HEK293 (cell line): ENCODE data around the gene MXRA8.

ENCODE experiments used
- BCL11B ChIP-seq: fragments of 450-650 bp; formaldehyde crosslinking; IDR thresholded peaks from 2 replicates; pipeline ENCODE4 v1.5.1; 2016; ENCODE audit warnings: low read depth, missing biosample characterization, missing genetic modification characterization
- GFI1B ChIP-seq: fragments of 450-650 bp; formaldehyde crosslinking; IDR thresholded peaks from 2 replicates; pipeline ENCODE4 v1.5.1; 2016; ENCODE audit warnings: missing biosample characterization, missing genetic modification characterization
- GLIS1 ChIP-seq: fragments of 450-650 bp; formaldehyde crosslinking; IDR thresholded peaks from 2 replicates; pipeline ENCODE4 v1.5.1; 2016; ENCODE audit warnings: missing biosample characterization, missing genetic modification characterization
- GLIS2 ChIP-seq: fragments of 450-650 bp; formaldehyde crosslinking; IDR thresholded peaks from 2 replicates; pipeline ENCODE4 v1.5.1; 2016; ENCODE audit warnings: missing biosample characterization, missing genetic modification characterization
- KLF1 ChIP-seq: fragments of 450-650 bp; formaldehyde crosslinking; IDR thresholded peaks from 2 replicates; pipeline ENCODE4 v1.5.1; 2016; ENCODE audit warnings: missing biosample characterization, missing genetic modification characterization
- KLF10 ChIP-seq: fragments of 450-650 bp; IDR thresholded peaks from 2 replicates; pipeline ENCODE4 v1.5.1; 2018; ENCODE audit warnings: missing biosample characterization, mild to moderate bottlenecking, missing genetic modification characterization
- PATZ1 ChIP-seq: fragments of 450-650 bp; formaldehyde crosslinking; IDR thresholded peaks from 2 replicates; pipeline ENCODE4 v1.5.1; 2016; ENCODE audit warnings: missing biosample characterization, missing genetic modification characterization
- ZFP37 ChIP-seq: fragments of 450-650 bp; formaldehyde crosslinking; IDR thresholded peaks from 2 replicates; pipeline ENCODE4 v1.5.1; 2016; ENCODE audit warnings: missing biosample characterization, missing genetic modification characterization
- ZNF10 ChIP-seq: fragments of 450-650 bp; formaldehyde crosslinking; IDR thresholded peaks from 2 replicates; pipeline ENCODE4 v1.5.1; 2017; ENCODE audit warnings: missing biosample characterization, missing genetic modification characterization
- ZNF140 ChIP-seq: fragments of 450-650 bp; formaldehyde crosslinking; IDR thresholded peaks from 2 replicates; pipeline ENCODE4 v1.5.1; 2016; ENCODE audit warnings: missing biosample characterization, missing genetic modification characterization
- ZNF175 ChIP-seq: fragments of 450-650 bp; formaldehyde crosslinking; IDR thresholded peaks from 2 replicates; pipeline ENCODE4 v1.5.1; 2016; ENCODE audit warnings: missing biosample characterization, missing genetic modification characterization
- ZNF248 ChIP-seq: fragments of 450-650 bp; formaldehyde crosslinking; IDR thresholded peaks from 2 replicates; pipeline ENCODE4 v1.5.1; 2017; ENCODE audit warnings: missing biosample characterization, missing genetic modification characterization
- ZNF274 ChIP-seq, 2 experiments: fragments of 200-500 bp in 1 of 2; fragments of 450-650 bp in 1 of 2; sonication (Bioruptor generic) in 1 of 2; formaldehyde crosslinking in 1 of 2; IDR thresholded peaks; 2 replicates each; pipeline versions ENCODE4 v1.5.1 to v1.6.1; 2014 to 2016; ENCODE audit warnings: borderline replicate concordance in 1 of 2, inconsistent platforms in 1 of 2, low read length in 1 of 2, missing biosample characterization in 1 of 2, missing genetic modification characterization in 1 of 2
- ZNF302 ChIP-seq: fragments of 450-650 bp; formaldehyde crosslinking; IDR thresholded peaks from 2 replicates; pipeline ENCODE4 v1.5.1; 2016; ENCODE audit warnings: missing biosample characterization, missing genetic modification characterization, low read depth
- ZNF37A ChIP-seq: fragments of 450-650 bp; IDR thresholded peaks from 2 replicates; pipeline ENCODE4 v1.5.1; 2018; ENCODE audit warnings: missing biosample characterization, missing genetic modification characterization
- ZNF513 ChIP-seq: fragments of 450-650 bp; IDR thresholded peaks from 2 replicates; pipeline ENCODE4 v1.5.1; 2018; ENCODE audit warnings: missing biosample characterization, missing genetic modification characterization
- ZNF544 ChIP-seq: fragments of 450-650 bp; formaldehyde crosslinking; IDR thresholded peaks from 2 replicates; pipeline ENCODE4 v1.5.0; 2017; ENCODE audit warnings: missing biosample characterization, missing genetic modification characterization
- ZNF624 ChIP-seq: fragments of 450-650 bp; formaldehyde crosslinking; IDR thresholded peaks from 2 replicates; pipeline ENCODE4 v1.5.1; 2017; ENCODE audit warnings: missing biosample characterization, missing genetic modification characterization
- ZNF658 ChIP-seq: fragments of 450-650 bp; formaldehyde crosslinking; IDR thresholded peaks from 2 replicates; pipeline ENCODE4; 2016; ENCODE audit warnings: missing biosample characterization, missing genetic modification characterization
- ZNF660 ChIP-seq: fragments of 450-650 bp; IDR thresholded peaks from 2 replicates; pipeline ENCODE4 v1.5.1; 2018; ENCODE audit warnings: missing biosample characterization, mild to moderate bottlenecking, missing genetic modification characterization
- ZNF664 ChIP-seq: fragments of 450-650 bp; formaldehyde crosslinking; IDR thresholded peaks from 2 replicates; pipeline ENCODE4 v1.5.1; 2016; ENCODE audit warnings: missing biosample characterization, missing genetic modification characterization
- ZNF670 ChIP-seq: fragments of 450-650 bp; formaldehyde crosslinking; IDR thresholded peaks from 2 replicates; pipeline ENCODE4 v1.5.1; 2016; ENCODE audit warnings: missing biosample characterization, missing genetic modification characterization, low read depth
- ZNF791 ChIP-seq: fragments of 450-650 bp; formaldehyde crosslinking; IDR thresholded peaks from 2 replicates; pipeline ENCODE4 v1.5.1; 2016; ENCODE audit warnings: missing biosample characterization, missing genetic modification characterization
- ZNF843 ChIP-seq: fragments of 450-650 bp; formaldehyde crosslinking; IDR thresholded peaks from 2 replicates; pipeline ENCODE4 v1.5.1; 2016; ENCODE audit warnings: missing biosample characterization, missing genetic modification characterization
- ZSCAN18 ChIP-seq: fragments of 450-650 bp; formaldehyde crosslinking; IDR thresholded peaks from 2 replicates; pipeline ENCODE4 v1.5.1; 2016; ENCODE audit warnings: missing biosample characterization, missing genetic modification characterization
- TF ChIP-seq, protein P1 (sequence below): fragments of 450-650 bp; formaldehyde crosslinking; IDR thresholded peaks from 2 replicates; pipeline ENCODE4 v1.5.1; 2017; ENCODE audit warnings: missing biosample characterization, missing genetic modification characterization
- TF ChIP-seq, protein P2 (sequence below): fragments of 450-650 bp; formaldehyde crosslinking; conservative IDR thresholded peaks from 2 replicates; pipeline ENCODE4 v1.5.1; 2016; ENCODE audit warnings: low read depth, missing biosample characterization, missing genetic modification characterization

The MXRA8 gene

DNA sequence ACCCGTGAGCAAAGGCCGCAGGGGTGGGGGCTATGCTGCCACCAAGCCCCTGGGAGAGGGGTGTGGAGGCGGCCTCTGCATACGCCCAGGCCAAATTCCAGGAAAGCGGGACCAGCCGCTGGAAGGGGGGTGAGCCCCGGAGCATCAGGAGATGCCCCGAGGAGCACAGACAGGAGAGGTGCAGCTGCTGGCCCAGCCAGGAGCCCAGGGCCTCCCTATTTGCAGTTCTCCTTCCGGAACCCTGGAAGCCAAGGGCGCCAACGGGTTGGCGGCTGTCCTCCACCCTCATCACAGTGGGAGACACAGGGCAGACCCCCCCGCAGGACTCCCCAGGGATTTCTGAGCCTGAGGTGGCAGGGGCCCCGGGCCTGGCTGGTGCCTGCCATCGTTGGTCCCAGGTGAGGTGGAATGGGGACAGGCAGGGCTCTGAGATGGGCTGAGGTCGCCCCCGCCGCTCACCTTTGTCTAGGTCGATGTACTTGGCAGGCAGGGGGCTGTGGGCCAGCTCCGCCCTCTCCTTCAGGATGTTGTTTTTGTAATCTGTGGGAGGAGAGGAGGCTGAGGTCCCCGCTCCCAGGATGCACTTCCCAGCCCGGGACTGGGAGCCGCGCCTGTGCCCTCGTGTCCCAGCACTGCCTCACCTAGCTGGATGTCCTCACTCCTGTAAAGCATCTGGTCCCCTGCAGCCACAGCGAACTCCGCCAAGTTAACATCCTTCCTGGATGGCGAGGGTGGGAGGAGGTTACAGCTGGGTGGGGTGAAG, 4.8 kb downstream of the MXRA8 start (continued):
- TF ChIP-seq GFI1B (no peak), ZNF10 (tag by site-specific recombination) (peak; percentile 65), ZNF175 (no peak), GLIS1 (tag by site-specific recombination) (peak; percentile 97), GLIS2 (peak; percentile 82), ZNF513 (tag by site-specific recombination) (no peak), ZNF544 (tag by site-specific recombination) (no peak), ZNF248 (tag by site-specific recombination) (no peak), ZNF660 (tag by site-specific recombination) (no peak), ZSCAN18 (tag by site-specific recombination) (no peak), ZNF274 (IDR thresholded peaks at IDR 0.05; ENCODE audit: low read length) (no peak), ZNF274 (tag by site-specific recombination; IDR thresholded peaks at IDR 0.05; ENCODE audit: borderline replicate concordance) (no peak), ZNF791 (tag by site-specific recombination) (no peak), BCL11B (no peak), ZNF664 (tag by site-specific recombination) (no peak), ZNF658 (tag by site-specific recombination) (no peak), ZNF37A (tag by site-specific recombination) (no peak), ZNF624 (tag by site-specific recombination) (no peak), ZNF140 (tag by site-specific recombination) (no peak), KLF1 (tag by site-specific recombination) (peak; percentile 45; the same call in 1 of the 2 replicates), ZNF843 (tag by site-specific recombination) (no peak), ZNF670 (tag by site-specific recombination) (no peak), ZFP37 (no peak), PATZ1 (tag by site-specific recombination) (peak; percentile 94), ZNF302 (tag by site-specific recombination) (no peak), KLF10 (no peak)
- TF ChIP-seq, protein P1, sequence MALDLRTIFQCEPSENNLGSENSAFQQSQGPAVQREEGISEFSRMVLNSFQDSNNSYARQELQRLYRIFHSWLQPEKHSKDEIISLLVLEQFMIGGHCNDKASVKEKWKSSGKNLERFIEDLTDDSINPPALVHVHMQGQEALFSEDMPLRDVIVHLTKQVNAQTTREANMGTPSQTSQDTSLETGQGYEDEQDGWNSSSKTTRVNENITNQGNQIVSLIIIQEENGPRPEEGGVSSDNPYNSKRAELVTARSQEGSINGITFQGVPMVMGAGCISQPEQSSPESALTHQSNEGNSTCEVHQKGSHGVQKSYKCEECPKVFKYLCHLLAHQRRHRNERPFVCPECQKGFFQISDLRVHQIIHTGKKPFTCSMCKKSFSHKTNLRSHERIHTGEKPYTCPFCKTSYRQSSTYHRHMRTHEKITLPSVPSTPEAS (tag by site-specific recombination): no peak
- TF ChIP-seq, protein P2, sequence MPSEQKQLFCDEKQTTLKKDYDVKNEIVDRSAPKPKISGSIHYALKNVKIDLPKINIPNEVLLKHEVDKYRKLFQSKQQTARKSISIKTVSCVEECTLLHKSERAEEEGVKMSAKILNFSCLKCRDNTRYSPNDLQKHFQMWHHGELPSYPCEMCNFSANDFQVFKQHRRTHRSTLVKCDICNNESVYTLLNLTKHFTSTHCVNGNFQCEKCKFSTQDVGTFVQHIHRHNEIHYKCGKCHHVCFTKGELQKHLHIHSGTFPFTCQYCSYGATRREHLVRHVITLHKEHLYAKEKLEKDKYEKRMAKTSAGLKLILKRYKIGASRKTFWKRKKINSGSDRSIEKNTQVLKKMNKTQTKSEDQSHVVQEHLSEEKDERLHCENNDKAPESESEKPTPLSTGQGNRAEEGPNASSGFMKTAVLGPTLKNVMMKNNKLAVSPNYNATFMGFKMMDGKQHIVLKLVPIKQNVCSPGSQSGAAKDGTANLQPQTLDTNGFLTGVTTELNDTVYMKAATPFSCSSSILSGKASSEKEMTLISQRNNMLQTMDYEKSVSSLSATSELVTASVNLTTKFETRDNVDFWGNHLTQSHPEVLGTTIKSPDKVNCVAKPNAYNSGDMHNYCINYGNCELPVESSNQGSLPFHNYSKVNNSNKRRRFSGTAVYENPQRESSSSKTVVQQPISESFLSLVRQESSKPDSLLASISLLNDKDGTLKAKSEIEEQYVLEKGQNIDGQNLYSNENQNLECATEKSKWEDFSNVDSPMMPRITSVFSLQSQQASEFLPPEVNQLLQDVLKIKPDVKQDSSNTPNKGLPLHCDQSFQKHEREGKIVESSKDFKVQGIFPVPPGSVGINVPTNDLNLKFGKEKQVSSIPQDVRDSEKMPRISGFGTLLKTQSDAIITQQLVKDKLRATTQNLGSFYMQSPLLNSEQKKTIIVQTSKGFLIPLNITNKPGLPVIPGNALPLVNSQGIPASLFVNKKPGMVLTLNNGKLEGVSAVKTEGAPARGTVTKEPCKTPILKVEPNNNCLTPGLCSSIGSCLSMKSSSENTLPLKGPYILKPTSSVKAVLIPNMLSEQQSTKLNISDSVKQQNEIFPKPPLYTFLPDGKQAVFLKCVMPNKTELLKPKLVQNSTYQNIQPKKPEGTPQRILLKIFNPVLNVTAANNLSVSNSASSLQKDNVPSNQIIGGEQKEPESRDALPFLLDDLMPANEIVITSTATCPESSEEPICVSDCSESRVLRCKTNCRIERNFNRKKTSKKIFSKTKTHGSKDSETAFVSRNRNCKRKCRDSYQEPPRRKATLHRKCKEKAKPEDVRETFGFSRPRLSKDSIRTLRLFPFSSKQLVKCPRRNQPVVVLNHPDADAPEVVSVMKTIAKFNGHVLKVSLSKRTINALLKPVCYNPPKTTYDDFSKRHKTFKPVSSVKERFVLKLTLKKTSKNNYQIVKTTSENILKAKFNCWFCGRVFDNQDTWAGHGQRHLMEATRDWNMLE (tag by site-specific recombination): no peak
